ENCODE data around the gene DEF6. TPM values are rescaled to one million over a fixed set of nuclear protein-coding genes. Genes with fewer than 3 reads are reported as not detected.
A peak's percentile ranks its signal among the peaks of the same experiment; 100 is the strongest.
"Not testable (repeated sequence)": the region's sequence is repeated elsewhere in the genome, so short reads cannot be mapped to it uniquely, and the experiment has no call there.

Gene DEF6
- total RNA-seq, 1 donor, result 0.18 TPM

DNA sequence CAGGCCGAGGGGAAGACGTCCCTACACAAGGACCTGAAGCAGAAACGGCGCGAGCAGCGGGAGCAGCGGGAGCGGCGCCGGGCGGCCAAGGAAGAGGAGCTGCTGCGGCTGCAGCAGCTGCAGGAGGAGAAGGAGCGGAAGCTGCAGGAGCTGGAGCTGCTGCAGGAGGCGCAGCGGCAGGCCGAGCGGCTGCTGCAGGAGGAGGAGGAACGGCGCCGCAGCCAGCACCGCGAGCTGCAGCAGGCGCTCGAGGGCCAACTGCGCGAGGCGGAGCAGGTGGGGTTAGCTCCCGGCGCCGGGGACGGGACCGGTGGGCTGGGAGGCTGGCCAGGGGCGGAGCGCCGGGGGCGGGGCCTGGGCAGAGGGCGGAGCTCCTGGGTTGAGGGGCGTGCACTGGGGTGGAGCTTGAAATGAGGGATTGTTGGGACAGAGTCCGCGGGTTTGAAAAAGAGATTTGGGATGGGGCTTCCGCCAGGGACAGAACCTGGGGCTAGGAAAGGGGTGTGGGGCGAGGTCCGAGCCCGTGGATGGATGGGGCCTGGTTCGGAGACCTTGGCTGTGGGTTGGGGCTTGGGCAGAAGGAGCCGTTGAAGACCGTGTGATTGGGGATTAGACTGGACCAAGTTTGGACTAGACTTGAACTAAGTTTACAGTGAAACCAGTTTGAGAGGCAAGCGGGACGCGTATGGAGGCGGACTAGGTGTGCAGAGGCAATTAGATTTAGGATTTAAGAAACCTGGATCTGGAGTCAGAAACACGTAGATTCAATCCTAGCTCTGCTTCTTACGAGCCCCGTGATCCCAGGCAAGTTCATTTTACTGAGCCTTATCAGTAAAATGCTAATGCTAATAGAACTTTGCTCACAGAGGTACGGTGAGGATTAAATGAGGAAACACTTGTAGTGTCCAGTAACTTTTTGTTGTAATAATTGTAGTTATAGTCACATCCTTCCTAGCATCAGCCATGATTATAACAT, 20.9 kb downstream of the DEF6 start:
- peak overlapping the region; percentile 71 for H3K4me3 ChIP-seq (ENCODE audit: low read depth, low read length)
- TF ChIP-seq, protein P1, sequence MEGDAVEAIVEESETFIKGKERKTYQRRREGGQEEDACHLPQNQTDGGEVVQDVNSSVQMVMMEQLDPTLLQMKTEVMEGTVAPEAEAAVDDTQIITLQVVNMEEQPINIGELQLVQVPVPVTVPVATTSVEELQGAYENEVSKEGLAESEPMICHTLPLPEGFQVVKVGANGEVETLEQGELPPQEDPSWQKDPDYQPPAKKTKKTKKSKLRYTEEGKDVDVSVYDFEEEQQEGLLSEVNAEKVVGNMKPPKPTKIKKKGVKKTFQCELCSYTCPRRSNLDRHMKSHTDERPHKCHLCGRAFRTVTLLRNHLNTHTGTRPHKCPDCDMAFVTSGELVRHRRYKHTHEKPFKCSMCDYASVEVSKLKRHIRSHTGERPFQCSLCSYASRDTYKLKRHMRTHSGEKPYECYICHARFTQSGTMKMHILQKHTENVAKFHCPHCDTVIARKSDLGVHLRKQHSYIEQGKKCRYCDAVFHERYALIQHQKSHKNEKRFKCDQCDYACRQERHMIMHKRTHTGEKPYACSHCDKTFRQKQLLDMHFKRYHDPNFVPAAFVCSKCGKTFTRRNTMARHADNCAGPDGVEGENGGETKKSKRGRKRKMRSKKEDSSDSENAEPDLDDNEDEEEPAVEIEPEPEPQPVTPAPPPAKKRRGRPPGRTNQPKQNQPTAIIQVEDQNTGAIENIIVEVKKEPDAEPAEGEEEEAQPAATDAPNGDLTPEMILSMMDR (IDR thresholded peaks at IDR 0.05; ENCODE audit: insufficient read depth, low read length), result peak; percentile 16
- DNase-seq (ENCODE audit: low read depth), result peak; percentile 60

DNA sequence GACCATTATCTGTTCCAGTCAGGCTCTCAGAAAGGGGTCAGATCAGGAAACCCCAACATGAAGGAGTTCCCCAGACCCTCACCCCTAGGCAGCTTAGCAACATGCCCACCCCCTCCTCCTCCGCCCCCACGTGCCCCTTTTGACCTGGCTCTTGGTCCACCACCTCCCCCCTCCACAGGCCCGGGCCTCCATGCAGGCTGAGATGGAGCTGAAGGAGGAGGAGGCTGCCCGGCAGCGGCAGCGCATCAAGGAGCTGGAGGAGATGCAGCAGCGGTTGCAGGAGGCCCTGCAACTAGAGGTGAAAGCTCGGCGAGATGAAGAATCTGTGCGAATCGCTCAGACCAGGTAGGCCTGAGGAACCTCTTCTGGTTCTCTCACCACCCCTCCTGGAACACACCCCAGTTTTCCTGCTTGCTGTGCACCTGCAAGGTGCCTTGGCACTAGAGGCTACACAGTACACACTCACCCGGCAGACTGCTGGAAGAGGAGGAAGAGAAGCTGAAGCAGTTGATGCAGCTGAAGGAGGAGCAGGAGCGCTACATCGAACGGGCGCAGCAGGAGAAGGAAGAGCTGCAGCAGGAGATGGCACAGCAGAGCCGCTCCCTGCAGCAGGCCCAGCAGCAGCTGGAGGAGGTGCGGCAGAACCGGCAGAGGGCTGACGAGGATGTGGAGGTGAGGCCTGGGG, 21.9 kb downstream of the DEF6 start:
- no peak for DNase-seq (ENCODE audit: low read depth)
- no peak overlapping the region for H3K4me3 ChIP-seq (ENCODE audit: low read depth, low read length)
- TF ChIP-seq, protein P1 (IDR thresholded peaks at IDR 0.05; ENCODE audit: insufficient read depth, low read length), result no peak

DNA sequence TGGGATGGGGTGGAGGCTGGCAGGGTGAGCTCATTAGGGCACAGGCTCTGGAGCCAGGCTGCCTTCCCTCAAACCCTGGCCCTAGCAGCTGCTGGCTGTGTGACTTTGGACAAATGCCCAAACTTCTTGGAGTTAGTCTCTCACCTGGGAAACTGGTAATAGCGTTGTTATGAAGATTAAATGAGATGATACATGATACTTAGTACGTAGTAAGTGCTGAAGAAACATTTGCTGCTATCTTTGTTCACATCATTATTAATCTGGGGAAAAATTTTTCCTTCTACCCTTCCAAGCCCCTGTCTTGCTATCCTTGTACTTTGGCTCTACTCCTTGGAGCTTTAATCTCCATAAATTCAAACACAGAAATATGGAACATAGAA, 22.4 kb downstream of the DEF6 start:
- TF ChIP-seq, protein P1 (IDR thresholded peaks at IDR 0.05; ENCODE audit: insufficient read depth, low read length), result no peak
- DNase-seq (ENCODE audit: low read depth), result no peak

DNA sequence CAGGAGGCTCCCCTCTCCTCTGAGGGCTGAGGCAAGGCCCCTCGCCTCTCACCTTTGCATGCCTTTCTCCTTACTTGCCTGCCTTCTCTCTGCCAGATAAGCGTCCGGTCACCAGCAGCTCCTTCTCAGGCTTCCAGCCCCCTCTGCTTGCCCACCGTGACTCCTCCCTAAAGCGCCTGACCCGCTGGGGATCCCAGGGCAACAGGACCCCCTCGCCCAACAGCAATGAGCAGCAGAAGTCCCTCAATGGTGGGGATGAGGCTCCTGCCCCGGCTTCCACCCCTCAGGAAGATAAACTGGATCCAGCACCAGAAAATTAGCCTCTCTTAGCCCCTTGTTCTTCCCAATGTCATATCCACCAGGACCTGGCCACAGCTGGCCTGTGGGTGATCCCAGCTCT, 23.5 kb downstream of the DEF6 start:
- no peak for DNase-seq (ENCODE audit: low read depth)
- TF ChIP-seq, protein P1 (IDR thresholded peaks at IDR 0.05; ENCODE audit: insufficient read depth, low read length), result no peak
- no peak overlapping the region for H3K4me3 ChIP-seq (ENCODE audit: low read depth, low read length)

More for the DNA sequence above, 22.4 kb downstream of the DEF6 start:
- no peak overlapping the region for H3K4me3 ChIP-seq (ENCODE audit: low read depth, low read length)

DNA sequence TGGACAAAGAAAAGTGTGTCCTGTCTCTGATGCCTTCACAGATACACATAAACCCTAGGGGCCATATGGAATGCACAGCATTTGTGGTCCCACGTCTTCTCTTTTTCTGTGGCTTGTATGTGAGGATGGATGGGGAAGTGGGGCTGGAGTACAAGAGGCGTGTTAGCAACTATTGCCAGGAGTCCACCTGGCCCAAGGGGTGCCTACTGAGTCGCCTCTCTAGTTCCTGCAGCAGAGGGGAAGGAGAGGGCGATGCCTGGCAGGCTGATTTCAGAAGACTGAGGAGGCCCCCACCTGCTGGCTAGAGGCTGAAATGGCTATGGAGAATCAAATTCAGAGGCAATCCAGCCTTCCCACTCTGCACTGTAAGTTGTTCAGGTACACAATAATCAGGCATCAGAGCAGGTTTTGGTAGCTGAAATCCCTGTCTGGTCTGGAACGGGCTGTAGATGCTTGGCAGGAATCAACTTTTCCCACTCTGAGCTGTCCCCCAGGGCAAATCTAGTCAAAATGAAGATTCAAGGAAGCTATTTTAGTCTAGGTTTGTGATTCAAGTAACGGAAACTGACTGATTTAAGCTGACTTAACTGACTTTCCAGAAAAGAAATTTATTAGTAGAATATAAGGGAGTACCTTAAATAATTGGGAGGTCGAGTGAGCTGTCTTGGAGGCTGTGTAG, 29.9 kb downstream of the DEF6 start:
- peak; percentile 58 for DNase-seq (ENCODE audit: low read depth)
- TF ChIP-seq, protein P1 (IDR thresholded peaks at IDR 0.05; ENCODE audit: insufficient read depth, low read length), result peak; percentile 85
- H3K4me3 ChIP-seq (ENCODE audit: low read depth, low read length), result no peak overlapping the region

DNA sequence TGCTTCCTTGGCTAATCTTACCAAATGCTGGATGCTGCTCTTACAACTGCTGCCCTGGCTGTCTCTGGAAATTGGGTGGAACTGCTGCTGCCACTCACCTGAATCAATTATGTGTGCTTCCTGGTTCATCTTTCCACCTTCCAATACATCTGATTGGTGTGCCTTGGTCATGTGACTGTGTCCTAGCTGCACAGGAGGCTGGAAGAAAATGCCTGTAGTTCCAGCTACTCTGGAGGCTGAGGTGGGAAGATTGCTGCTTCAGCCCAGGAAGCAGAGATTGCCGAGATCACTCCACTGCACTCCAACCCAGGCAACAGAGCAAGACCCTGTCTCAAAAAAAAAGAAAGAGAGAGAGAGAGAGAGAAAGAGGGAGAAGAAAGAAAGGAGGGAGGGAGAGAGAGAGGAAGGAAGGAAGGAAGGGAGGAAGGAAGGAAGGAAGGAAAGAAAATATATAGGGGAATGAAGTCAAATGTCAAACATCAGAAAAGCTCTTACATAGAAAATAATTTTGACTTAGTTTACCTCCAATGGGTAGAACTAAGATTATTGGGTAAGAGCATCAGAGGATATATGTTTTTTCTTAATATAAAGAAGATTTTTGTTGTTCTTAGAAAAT, 30.6 kb downstream of the DEF6 start:
- TF ChIP-seq, protein P1 (IDR thresholded peaks at IDR 0.05; ENCODE audit: insufficient read depth, low read length), result no peak
- no peak for DNase-seq (ENCODE audit: low read depth)
- H3K4me3 ChIP-seq (ENCODE audit: low read depth, low read length), result no peak overlapping the region

DNA sequence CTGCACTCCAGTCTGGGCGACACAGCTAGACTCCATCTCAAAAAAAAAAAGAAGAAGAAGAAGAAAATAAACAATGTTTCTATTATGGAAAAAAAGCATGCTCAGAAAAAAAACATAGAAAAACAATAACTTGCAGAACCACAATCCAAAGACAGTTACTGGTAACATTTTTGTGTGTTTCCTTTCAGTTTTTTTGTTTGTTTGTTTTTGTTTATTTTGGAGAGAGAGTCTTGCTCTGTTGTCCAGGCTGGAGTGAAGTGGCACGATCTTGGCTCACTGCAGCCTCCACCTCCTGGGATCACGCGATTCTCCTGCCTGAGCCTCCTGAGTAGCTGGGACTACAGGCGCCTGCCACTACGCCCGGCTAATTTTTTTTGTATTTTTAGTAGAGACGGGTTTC, 31.3 kb downstream of the DEF6 start:
- DNase-seq (ENCODE audit: low read depth); H3K4me3 ChIP-seq (ENCODE audit: low read depth, low read length): not testable (repeated sequence)

Data from fibroblast of the aortic adventitia (primary cell).